Neural cell (in vitro differentiated cells): ENCODE data around the gene MYPN. TPM values are rescaled to one million over a fixed set of nuclear protein-coding genes. Genes with fewer than 3 reads are reported as not detected.

ENCODE experiments used
- H2AFZ ChIP-seq: fragments of 200-600, 300-800 bp; sonication (generic), shearing (Covaris generic); 2 replicates; pipeline ENCODE4 v1.6.0; 2014; ENCODE audit warnings: low read depth, mild to moderate bottlenecking, antibody characterized with exemption, low read length, moderate library complexity
- H3F3A ChIP-seq: fragments of 200-600 bp; shearing (Covaris generic); 2 replicates; pipeline ENCODE4 v1.6.1; 2016; ENCODE audit warnings: mild to moderate bottlenecking, moderate library complexity, mixed read lengths, antibody characterized with exemption, low read length; ENCODE audit not compliant: insufficient read depth, poor library complexity, severe bottlenecking
- H3K27ac ChIP-seq: fragments of 200-600, 300-800 bp; sonication (generic), shearing (Covaris generic); 2 replicates; pipeline ENCODE4 v1.5.1; 2014; ENCODE audit warnings: mild to moderate bottlenecking, low read length, moderate library complexity
- H3K27me3 ChIP-seq: fragments of 300-800, 200-600 bp; sonication (generic), shearing (Covaris generic); 2 replicates; pipeline ENCODE4 v1.6.0; 2014; ENCODE audit warnings: mild to moderate bottlenecking, low read depth, low read length, moderate library complexity; ENCODE audit not compliant: insufficient read depth
- H3K36me3 ChIP-seq: fragments of 300-800, 200-600 bp; sonication (generic), shearing (Covaris generic); 2 replicates; pipeline ENCODE4 v1.5.1; 2014; ENCODE audit warnings: mild to moderate bottlenecking, antibody characterized with exemption, low read length, moderate library complexity; ENCODE audit not compliant: insufficient read depth
- H3K4me2 ChIP-seq: fragments of 300-800, 200-600 bp; sonication (generic), shearing (Covaris generic); 2 replicates; pipeline ENCODE4 v1.6.0; 2014; ENCODE audit warnings: mild to moderate bottlenecking, low read length
- H3K4me3 ChIP-seq: fragments of 300-800, 200-600 bp; sonication (generic), shearing (Covaris generic); 2 replicates; pipeline ENCODE4 v1.5.1; 2014; ENCODE audit warnings: mild to moderate bottlenecking, low read length, moderate library complexity
- H3K79me2 ChIP-seq: fragments of 200-600 bp; shearing (Covaris generic); replicated peaks from 2 replicates; pipeline ENCODE4 v1.6.0; 2014; ENCODE audit warnings: mild to moderate bottlenecking, low read length, moderate library complexity; ENCODE audit not compliant: insufficient read depth
- H3K9ac ChIP-seq: fragments of 300-800, 200-600 bp; sonication (generic), shearing (Covaris generic); 2 replicates; pipeline ENCODE4 v1.6.1; 2016; ENCODE audit warnings: mild to moderate bottlenecking, low read length, mixed read lengths
- H3K9me2 ChIP-seq: fragments of 200-600 bp; shearing (Covaris generic); 2 replicates; pipeline ENCODE4 v1.6.1; 2016; ENCODE audit warnings: mild to moderate bottlenecking, low read length, mixed read lengths; ENCODE audit not compliant: insufficient read depth
- H3K9me3 ChIP-seq: fragments of 200-600, 300-800 bp; sonication (generic), shearing (Covaris generic); 2 replicates; pipeline ENCODE4 v1.6.1; 2016; ENCODE audit warnings: mild to moderate bottlenecking, mixed run types, low read length, moderate library complexity, mixed read lengths
- H4K20me1 ChIP-seq: fragments of 200-600 bp; shearing (Covaris generic); 2 replicates; pipeline ENCODE4 v1.6.1; 2016; ENCODE audit warnings: mild to moderate bottlenecking, mixed run types; ENCODE audit not compliant: insufficient read depth
- CTCF ChIP-seq: fragments of 450-650 bp; IDR thresholded peaks from 2 replicates; pipeline ENCODE4 v1.5.1; 2014; ENCODE audit warnings: antibody characterized with exemption, mild to moderate bottlenecking, moderate library complexity; ENCODE audit not compliant: poor library complexity, severe bottlenecking
- EP300 ChIP-seq: fragments of 450-650 bp; conservative IDR thresholded peaks from 2 replicates; pipeline ENCODE4 v1.6.1; 2014; ENCODE audit warnings: antibody characterized with exemption, mild to moderate bottlenecking, moderate library complexity; ENCODE audit not compliant: poor library complexity, severe bottlenecking
- EZH2 ChIP-seq: fragments of 200-600, 300-800 bp; shearing (Covaris generic), sonication (generic); IDR thresholded peaks from 2 replicates; pipeline ENCODE4 v1.6.1; 2014; ENCODE audit warnings: antibody characterized with exemption, low read length, borderline replicate concordance, mild to moderate bottlenecking; ENCODE audit not compliant: insufficient read depth, poor library complexity, severe bottlenecking
- MXI1 ChIP-seq: fragments of 450-650 bp; conservative IDR thresholded peaks from 2 replicates; pipeline ENCODE4 v1.6.1; 2014; ENCODE audit warnings: antibody characterized with exemption, mild to moderate bottlenecking; ENCODE audit not compliant: poor library complexity, severe bottlenecking
- POLR2AphosphoS5 ChIP-seq: IDR thresholded peaks from 2 replicates; pipeline ENCODE4 v1.6.1; 2012
- RAD21 ChIP-seq: fragments of 450-650 bp; conservative IDR thresholded peaks from 2 replicates; pipeline ENCODE4 v1.6.1; 2014; ENCODE audit warnings: antibody characterized with exemption, mild to moderate bottlenecking, moderate library complexity
- REST ChIP-seq: IDR thresholded peaks from 2 replicates; pipeline ENCODE4 v1.6.1; 2012; ENCODE audit warnings: borderline replicate concordance
- SMC3 ChIP-seq: fragments of 450-650 bp; conservative IDR thresholded peaks from 2 replicates; pipeline ENCODE4 v1.6.1; 2014; ENCODE audit warnings: antibody characterized with exemption, mild to moderate bottlenecking, moderate library complexity; ENCODE audit not compliant: poor library complexity
- TAF1 ChIP-seq: IDR thresholded peaks from 2 replicates; pipeline ENCODE4 v1.6.1; 2012; ENCODE audit warnings: low read depth
- polyA plus RNA-seq: library from polyadenylated mRNA; depleted of rRNA; stranded (reverse); fragments of >200 nt; gene quantifications from 2 replicates; pipeline ENCODE4 v1.2.3, GENCODE V29; 2014

The MYPN gene
- polyA plus RNA-seq, 1 donor from 2014 or later: not detected

GRCh38 chr10:68103261-68103878 is 5.9 kb upstream of the MYPN start:
- Histone ChIP-seq H3F3A (no peaks in the 10 kb centered on the region), H3K9ac (no peak overlapping the region), H3K36me3 (no peaks in the 10 kb centered on the region), H3K4me2 (no peak overlapping the region), H3K9me3 (no peaks in the 10 kb centered on the region), H2AFZ (no peak overlapping the region), H3K9me2 (no peaks in the 10 kb centered on the region), H3K27ac (no peak overlapping the region), H4K20me1 (no peaks in the 10 kb centered on the region), H3K79me2 (no peaks in the 10 kb centered on the region), H3K4me3 (no peak overlapping the region), H3K27me3 (no peaks in the 10 kb centered on the region)
- TF ChIP-seq MXI1: no peak
- TF ChIP-seq POLR2AphosphoS5: peak; percentile 20
- no peak for TF ChIP-seq RAD21
- TF ChIP-seq EZH2: no peak
- TF ChIP-seq TAF1: no peak
- peak; percentile 20 for TF ChIP-seq REST
- TF ChIP-seq EP300: no peak
- no peak for TF ChIP-seq SMC3
- TF ChIP-seq CTCF: no peak

- no peak for TF ChIP-seq MXI1
- TF ChIP-seq REST: no peak
- no peak for TF ChIP-seq POLR2AphosphoS5
- Histone ChIP-seq H3K4me2 (no peak overlapping the region), H3K9me2 (no peaks in the 10 kb centered on the region), H3K9ac (no peak overlapping the region), H3K27ac (no peak overlapping the region), H3F3A (no peaks in the 10 kb centered on the region), H3K27me3 (no peaks in the 10 kb centered on the region), H3K36me3 (no peaks in the 10 kb centered on the region), H4K20me1 (no peaks in the 10 kb centered on the region), H3K79me2 (no peaks in the 10 kb centered on the region), H3K4me3 (no peak overlapping the region), H2AFZ (no peak overlapping the region), H3K9me3 (no peaks in the 10 kb centered on the region)
Measured at GRCh38 chr10:68103901-68104300, 5.4 kb upstream of the MYPN start.
